MCF 10A (cell line): ENCODE results near the gene ASPN. TPM values are rescaled to one million over a fixed set of nuclear protein-coding genes. Genes with fewer than 3 reads are reported as not detected.
A peak's percentile ranks its signal among the peaks of the same experiment; 100 is the strongest.

Experiments
- BruUV-seq: library from RNA; stranded (reverse); fragments of 400-500 nt; replicated peaks from 2 replicates; lab custom pipeline; 2021; lab: Mats Ljungman, UMichigan
- CTCF ChIA-PET: fragments of 300-600 bp; sonication (Branson Sonifier 250); formaldehyde crosslinking; extraction: SDS; loops from one replicate; lab custom pipeline; 2021; ENCODE audit warnings: antibody characterized with exemption, inconsistent platforms; lab: Yijun Ruan, JAX
- POLR2A ChIA-PET: fragments of 300-600, 350-650 bp; sonication (Branson Sonifier 250); formaldehyde crosslinking; extraction: SDS; loops from one replicate; lab custom pipeline; 2020; ENCODE audit warnings: antibody characterized with exemption, inconsistent platforms; lab: Yijun Ruan, JAX
- DNase-seq: peaks from one replicate; pipeline ENCODE4 v3.0.0-alpha.2; 2018; ENCODE audit not compliant: unreplicated experiment
- H3K27ac Mint-ChIP-seq: one replicate; pipeline ENCODE4 v1.8.0; 2022; ENCODE audit warnings: mild to moderate bottlenecking, low read depth, mixed read lengths; ENCODE audit not compliant: unreplicated experiment
- H3K27me3 Mint-ChIP-seq: one replicate; pipeline ENCODE4 v1.8.0; 2022; ENCODE audit warnings: mixed read lengths; ENCODE audit not compliant: insufficient read depth, unreplicated experiment
- H3K36me3 Mint-ChIP-seq: one replicate; pipeline ENCODE4 v1.8.0; 2022; ENCODE audit warnings: mild to moderate bottlenecking, moderate library complexity, mixed read lengths; ENCODE audit not compliant: insufficient read depth, unreplicated experiment
- H3K4me1 Mint-ChIP-seq: one replicate; pipeline ENCODE4 v1.8.0; 2022; ENCODE audit warnings: mixed read lengths; ENCODE audit not compliant: insufficient read depth, unreplicated experiment
- H3K4me3 Mint-ChIP-seq: one replicate; pipeline ENCODE4 v1.8.0; 2022; ENCODE audit warnings: mild to moderate bottlenecking, moderate library complexity, mixed read lengths; ENCODE audit not compliant: unreplicated experiment
- H3K9me3 Mint-ChIP-seq: one replicate; pipeline ENCODE4 v1.8.0; 2022; ENCODE audit warnings: mixed read lengths; ENCODE audit not compliant: unreplicated experiment
- CTCF ChIP-seq: fragments of 200-600 bp; IDR thresholded peaks from one replicate; pipeline ENCODE4 v1.8.0; 2022; ENCODE audit warnings: antibody characterized with exemption, mild to moderate bottlenecking; ENCODE audit not compliant: unreplicated experiment
- intact Hi-C: fragments of 100-400 bp; cut with micrococcal nuclease; formaldehyde crosslinking; loops from 2 replicates; pipeline ENCODE4 v1.14.1; 2022
- total RNA-seq: library from RNA; stranded (reverse); gene quantifications from 2 replicates; pipeline ENCODE4 v1.2.3, GENCODE V29; 2022

ASPN gene
- total RNA-seq, 1 experiment from 2014 or later, result 0.12 TPM

GRCh38 chr9:92438900-92439526 is 43.3 kb downstream of the ASPN start:
- TF ChIP-seq CTCF, result peak; percentile 50
- no peaks in the 10 kb centered on the region for H3K27me3 Mint-ChIP-seq
- peak; percentile 9 for DNase-seq
- H3K4me3 Mint-ChIP-seq, result no peak overlapping the region
- intact Hi-C loops, result loop anchor here (1.0 to 10.0 kb wide), 4 partner anchors 96 to 304 kb away; no protein-coding TSS in a partner anchor
- H3K36me3 Mint-ChIP-seq, result no peaks in the 10 kb centered on the region
- BruUV-seq, result no TSS peak
- ChIA-PET CTCF (interaction anchor here (0.5 to 2.3 kb wide), 18 partner anchors 10 to 352 kb away, joined by 3 to 9 read pairs (median 4); partner anchors contain the start of genes CENPP and NOL8), POLR2A (interaction anchor here (0.9 to 2.9 kb wide), 10 partner anchors 30 to 114 kb away, joined by 3 to 25 read pairs (median 5); partner anchors contain the start of genes CENPP and NOL8)
- H3K9me3 Mint-ChIP-seq, result no peaks in the 10 kb centered on the region
- H3K27ac Mint-ChIP-seq, result peak overlapping the region; percentile 68
- H3K4me1 Mint-ChIP-seq, result peaks cover 7% of the 10 kb centered on the region

GRCh38 chr9:92435263-92435662 is 47.0 kb downstream of the ASPN start:
- no peaks in the 10 kb centered on the region for H3K9me3 Mint-ChIP-seq
- H3K36me3 Mint-ChIP-seq, result no peaks in the 10 kb centered on the region
- H3K4me1 Mint-ChIP-seq, result peaks cover 7% of the 10 kb centered on the region
- H3K27me3 Mint-ChIP-seq, result no peaks in the 10 kb centered on the region
- intact Hi-C loops, result loop anchor here (5.0 to 10.0 kb wide), 2 partner anchors 188 to 300 kb away; no protein-coding TSS in a partner anchor
- POLR2A ChIA-PET, result no interaction called here
- CTCF ChIA-PET, result interaction anchor here (1.1 kb wide), 1 partner anchor 91 kb away, joined by 5 read pairs; no protein-coding TSS in a partner anchor
- no peak overlapping the region for H3K27ac Mint-ChIP-seq
- H3K4me3 Mint-ChIP-seq, result no peak overlapping the region
- TF ChIP-seq CTCF, result no peak
- no TSS peak for BruUV-seq
- DNase-seq, result no peak

- Mint-ChIP-seq H3K27ac (no peak overlapping the region), H3K36me3 (no peaks in the 10 kb centered on the region), H3K4me3 (no peak overlapping the region), H3K27me3 (no peaks in the 10 kb centered on the region), H3K4me1 (no peaks in the 10 kb centered on the region), H3K9me3 (no peaks in the 10 kb centered on the region)
- no peak for DNase-seq
- intact Hi-C loops, result loop anchor here (10.0 kb wide), 1 partner anchor 298 kb away; no protein-coding TSS in a partner anchor
- no peak for TF ChIP-seq CTCF
- CTCF ChIA-PET, result no interaction called here
- BruUV-seq, result no TSS peak
- POLR2A ChIA-PET, result interaction anchor here (1.2 kb wide), 1 partner anchor 8 kb away, joined by 3 read pairs; no protein-coding TSS in a partner anchor
Observed at GRCh38 chr9:92432972-92433548, 49.2 kb downstream of the ASPN start.

- H3K27ac Mint-ChIP-seq, result no peak overlapping the region
- no peaks in the 10 kb centered on the region for H3K4me1 Mint-ChIP-seq
- no peak overlapping the region for H3K4me3 Mint-ChIP-seq
- TF ChIP-seq CTCF, result no peak
- no peaks in the 10 kb centered on the region for H3K36me3 Mint-ChIP-seq
- ChIA-PET POLR2A (no interaction called here), CTCF (interaction anchor here (0.5 to 0.9 kb wide), 2 partner anchors 43 to 90 kb away, joined by 3 read pairs; no protein-coding TSS in a partner anchor)
- H3K27me3 Mint-ChIP-seq, result no peaks in the 10 kb centered on the region
- H3K9me3 Mint-ChIP-seq, result no peaks in the 10 kb centered on the region
- BruUV-seq, result no TSS peak
- DNase-seq, result no peak
- intact Hi-C loops, result loop anchor here (10.0 kb wide), 1 partner anchor 298 kb away; no protein-coding TSS in a partner anchor
Observed at GRCh38 chr9:92432350-92432749, 50.0 kb downstream of the ASPN start.
